Raji (cell line): ENCODE measurements around the gene UBL7.

Source experiments
- POLR2A ChIP-seq: IDR thresholded peaks from 2 replicates; pipeline ENCODE4 v1.6.1; 2011; ENCODE audit warnings: low read depth, low read length, control low read depth; ENCODE audit not compliant: insufficient read depth

The UBL7 gene

DNA sequence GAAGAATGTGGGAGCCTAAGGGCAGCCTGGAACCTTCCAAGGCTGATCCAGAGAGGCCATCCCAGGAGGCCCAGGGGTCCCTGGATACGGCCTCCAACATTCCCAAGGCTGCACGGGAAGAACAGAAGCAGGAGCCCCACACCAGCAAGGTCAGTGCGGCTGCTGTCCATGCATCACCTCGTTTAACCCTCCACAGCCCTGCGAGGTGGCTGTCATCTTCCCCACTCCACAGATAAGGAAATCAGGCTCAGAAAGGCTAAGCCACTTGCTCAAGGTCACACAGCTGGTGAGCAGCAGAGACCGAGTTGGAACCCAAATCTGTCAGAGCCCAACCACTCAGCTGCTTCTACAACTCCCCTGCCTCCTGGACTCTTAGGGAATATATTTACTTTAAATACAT is 48.8 kb downstream of the UBL7 start:
- no peak for TF ChIP-seq POLR2A

DNA sequence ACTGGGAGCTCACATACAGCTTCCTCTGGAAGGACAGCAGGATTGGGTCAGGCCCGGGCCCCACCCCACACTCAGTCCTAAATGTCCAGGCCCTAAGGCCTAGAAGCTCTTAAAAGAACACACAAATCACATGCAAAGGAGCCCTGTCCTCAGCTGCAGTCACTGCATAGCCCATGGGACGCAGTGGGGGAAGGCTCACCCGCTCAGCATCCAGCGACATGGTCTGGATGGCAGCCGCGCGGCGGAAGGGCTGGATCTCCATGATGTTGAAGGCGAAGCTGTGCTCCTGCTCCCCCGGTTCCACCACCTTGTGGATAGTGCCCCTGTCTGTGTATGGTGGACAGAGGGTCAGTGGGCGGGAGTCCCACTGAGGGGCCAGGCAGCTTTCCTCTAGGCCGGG is 49.3 kb downstream of the UBL7 start:
- TF ChIP-seq POLR2A, result no peak

DNA sequence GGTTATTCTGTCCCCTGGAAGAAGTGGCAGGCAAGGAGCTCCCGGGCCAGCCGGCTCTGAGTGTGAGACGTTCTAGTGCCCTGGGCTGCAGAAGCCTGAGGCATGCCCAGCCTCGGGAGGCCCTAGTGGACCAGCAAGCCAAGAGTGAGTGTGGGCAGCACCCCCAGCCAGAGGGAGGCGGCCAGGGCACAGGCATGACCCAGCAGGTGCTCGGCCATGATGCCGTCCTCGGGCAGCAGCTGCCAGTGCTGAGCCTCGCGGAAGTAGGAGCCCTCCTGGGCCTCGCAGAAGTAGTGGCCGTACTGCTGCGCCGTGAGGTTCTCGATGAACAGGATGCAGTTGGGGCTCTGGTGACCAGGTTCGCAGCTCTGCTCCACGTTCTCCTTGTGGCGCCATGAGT is 50.5 kb downstream of the UBL7 start:
- no peak for TF ChIP-seq POLR2A

DNA sequence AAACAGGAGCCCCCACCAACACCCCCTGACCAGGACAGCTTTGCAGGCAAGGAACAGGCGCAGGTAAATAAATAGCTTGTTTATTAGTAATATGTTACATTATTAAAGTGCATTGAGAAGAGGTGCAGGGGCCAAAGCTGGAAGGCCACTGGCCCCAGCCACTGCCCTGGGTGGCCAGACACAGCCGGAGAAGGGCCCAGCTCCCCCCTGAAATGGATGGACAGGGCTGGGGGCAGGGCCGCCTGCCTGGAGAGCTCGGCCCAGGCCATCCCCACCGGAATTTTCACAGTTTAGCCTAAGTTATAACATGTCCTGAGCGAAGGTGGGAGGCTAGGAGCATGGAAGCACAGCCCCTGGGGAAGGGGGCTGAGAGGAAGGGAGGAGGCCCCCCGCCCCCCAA is 51.7 kb downstream of the UBL7 start:
- no peak for TF ChIP-seq POLR2A

GRCh38 chr15:74408815-74409214 is 52.1 kb downstream of the UBL7 start:
- no peak for TF ChIP-seq POLR2A

DNA sequence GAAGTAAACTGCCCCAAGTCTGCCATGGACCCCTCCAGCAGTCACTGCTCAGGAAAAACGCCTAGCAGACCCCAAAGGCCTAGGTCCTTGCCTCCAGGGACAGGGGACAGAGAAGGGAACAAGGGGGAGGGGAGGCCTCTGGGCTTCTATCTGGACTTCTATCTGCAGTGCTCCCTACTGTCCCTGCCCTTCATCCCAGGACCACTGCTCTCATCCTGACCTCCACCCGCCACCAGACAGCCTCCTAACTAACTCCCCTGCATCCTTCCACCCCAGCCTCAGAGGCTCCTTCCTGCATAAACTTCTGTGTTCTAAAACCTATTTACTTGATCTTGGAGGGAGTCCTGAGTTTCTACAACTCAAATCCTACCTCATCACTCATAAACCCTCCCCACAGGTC is 52.6 kb downstream of the UBL7 start:
- no peak for TF ChIP-seq POLR2A

DNA sequence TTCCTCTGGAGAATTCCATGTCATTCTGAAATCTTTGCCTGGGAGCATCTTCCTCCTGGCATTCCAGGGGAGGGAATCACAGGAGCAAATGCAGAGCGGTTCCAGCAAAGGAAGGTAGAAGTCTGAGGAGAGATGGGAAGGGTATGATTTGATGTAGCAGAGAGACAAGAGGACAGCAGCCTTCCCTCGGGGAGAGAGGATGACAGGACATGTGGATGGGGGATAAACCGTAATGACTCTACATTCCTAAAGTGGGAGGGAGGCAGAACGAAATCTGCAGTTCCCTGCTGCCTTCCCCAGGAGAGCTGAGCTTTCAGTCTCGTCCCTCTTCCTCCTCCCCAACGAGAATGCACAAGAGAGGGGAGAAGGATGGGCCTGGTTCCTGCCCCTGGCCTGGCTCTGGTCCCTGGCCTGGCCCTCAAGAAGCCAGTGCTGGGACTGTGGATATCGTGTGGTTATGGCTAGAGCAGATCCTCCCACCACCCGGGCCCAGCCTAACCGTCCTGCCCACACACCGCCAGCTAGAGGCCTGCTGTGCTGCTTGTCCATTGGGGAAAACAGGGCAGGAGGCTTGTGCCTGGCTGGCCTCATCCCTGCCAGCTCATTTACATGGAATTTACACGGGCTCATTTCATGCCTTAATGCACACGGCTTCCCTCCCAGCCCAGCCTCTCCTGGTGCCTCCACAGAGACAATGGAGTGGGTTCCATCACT is 53.8 kb downstream of the UBL7 start:
- TF ChIP-seq POLR2A, result no peak

GRCh38 chr15:74406517-74406916 is 54.4 kb downstream of the UBL7 start:
- TF ChIP-seq POLR2A, result no peak

- no peak for TF ChIP-seq POLR2A
Measured at GRCh38 chr15:74405823-74406222, 55.1 kb downstream of the UBL7 start.

DNA sequence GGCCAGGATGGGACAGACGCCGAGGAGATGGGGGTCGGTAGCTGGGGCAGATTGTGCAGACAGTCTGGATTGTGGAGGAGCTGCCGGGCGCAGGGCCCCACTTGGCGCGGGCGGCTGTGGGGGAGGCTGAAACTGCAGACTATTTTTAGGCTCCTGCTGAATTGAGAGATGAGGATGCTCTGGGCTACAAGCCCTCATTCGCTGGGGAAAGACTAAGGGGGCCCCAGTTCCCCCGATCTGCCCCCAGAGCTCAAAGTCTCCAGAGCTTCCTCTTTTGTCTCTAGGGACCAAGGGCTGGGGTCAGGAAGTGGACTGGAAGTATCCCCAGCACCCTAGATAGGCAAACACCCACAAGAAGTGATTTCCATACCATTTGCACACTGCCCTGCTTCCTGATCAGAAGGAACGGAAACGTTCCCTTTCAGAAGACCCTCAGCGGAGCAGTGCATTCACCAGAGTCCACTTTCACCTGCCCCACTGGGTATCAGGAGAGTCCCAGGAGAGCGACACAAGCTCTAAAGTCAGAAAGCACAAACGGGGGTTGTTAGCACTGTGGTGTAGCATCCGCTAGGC is 56.9 kb downstream of the UBL7 start:
- TF ChIP-seq POLR2A, result no peak

DNA sequence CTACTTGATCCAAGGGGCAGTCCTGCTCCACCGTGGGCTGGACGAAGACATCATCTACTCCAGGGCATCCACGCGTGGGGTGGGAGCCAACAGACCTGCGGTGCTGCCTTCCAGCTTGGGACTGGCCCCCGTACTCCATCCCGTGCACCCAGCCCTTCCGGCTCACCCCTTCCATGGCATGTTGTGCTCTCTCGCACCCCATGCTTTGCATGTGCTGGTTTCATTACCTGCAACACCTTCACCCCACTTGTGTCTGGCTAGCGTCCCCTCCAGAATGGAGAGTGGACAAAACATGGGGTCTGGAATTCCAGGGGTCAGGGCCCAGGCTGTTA is 57.4 kb downstream of the UBL7 start:
- TF ChIP-seq POLR2A, result no peak

DNA sequence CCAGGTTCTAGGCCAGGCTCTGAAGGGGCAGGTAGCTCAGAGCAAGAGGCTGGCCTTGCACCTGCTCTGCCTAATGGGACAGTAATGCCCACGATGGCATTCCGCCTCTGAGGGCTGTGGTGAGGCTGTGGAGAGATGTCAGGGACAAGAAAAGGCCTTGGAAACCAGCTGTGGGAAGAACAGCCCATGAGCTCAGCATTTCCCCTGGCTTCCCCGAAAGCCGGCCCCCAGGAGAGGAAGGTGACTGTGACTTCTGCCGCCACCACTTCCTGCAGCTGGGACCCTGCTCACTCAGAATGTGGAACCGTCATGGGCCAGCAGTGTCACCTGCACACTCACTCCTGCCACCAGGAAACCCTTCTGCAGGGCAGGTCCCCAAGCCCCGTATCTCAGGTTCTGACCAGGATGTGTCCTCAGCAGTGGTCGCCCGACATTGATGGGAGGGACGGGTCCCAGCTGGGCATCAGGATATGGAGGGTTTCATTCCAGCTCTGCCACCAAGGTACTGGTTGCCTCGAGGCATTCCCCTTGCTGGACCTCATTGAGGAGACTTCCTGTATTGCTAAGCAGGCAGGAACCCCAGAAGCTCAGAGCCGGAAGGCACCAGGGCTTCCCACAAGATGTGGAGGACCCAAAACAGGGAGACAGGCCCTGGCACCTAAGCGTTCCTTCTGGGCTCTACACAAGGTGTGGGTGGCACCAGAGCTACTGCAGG is 57.9 kb downstream of the UBL7 start:
- TF ChIP-seq POLR2A, result no peak

DNA sequence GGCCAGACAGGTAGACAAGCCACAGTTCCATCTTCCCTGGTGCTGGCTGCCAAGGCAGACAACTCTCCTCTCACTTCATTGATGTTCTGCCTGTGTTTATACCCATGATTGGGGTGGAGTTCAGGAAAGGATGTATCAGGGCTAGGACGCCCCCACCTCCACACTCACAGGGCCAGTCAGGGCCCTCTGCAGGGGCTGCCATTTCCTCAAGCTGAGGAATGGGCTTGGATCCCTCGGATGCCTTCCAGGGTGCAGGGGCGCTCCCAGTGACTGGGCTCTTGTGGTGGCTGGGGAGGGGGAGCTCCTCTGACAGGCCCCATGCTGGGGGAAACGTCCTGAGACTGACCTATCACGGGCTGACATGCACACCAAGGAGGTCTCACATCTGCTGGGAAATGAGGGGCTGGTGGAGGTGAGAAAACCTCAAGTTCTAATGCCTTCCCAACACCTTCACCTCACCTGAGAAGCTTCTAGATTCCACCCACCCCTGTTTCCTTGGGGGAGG is 58.6 kb downstream of the UBL7 start:
- no peak for TF ChIP-seq POLR2A

GRCh38 chr15:74400915-74401757 is 59.8 kb downstream of the UBL7 start:
- TF ChIP-seq POLR2A, result 0 out of 2 replicates have a peak, but pooled peaks have one; percentile 1

- TF ChIP-seq POLR2A, result no peak
Measured at GRCh38 chr15:74400313-74400860, 60.6 kb downstream of the UBL7 start.
